Left renal cortex interstitium (tissue), 4 donors: ENCODE data around the gene CLMN. TPM values are rescaled to one million over a fixed set of nuclear protein-coding genes. Genes with fewer than 3 reads are reported as not detected.

Source experiments
- DNase-seq, 4 donors: peaks; one replicate each; pipeline ENCODE4 v3.0.0-alpha.2; 2013; ENCODE audit warnings: low read depth in 4 of 4, low spot score in 2 of 4, missing footprints in 1 of 4
- polyA plus RNA-seq, 4 donors: library from polyadenylated mRNA; unstranded; fragments of 120-200 nt; gene quantifications; one replicate each; pipeline ENCODE4 v1.2.1, GENCODE V29; 2013; ENCODE audit not compliant: insufficient read length in 4 of 4

CLMN gene
- polyA plus RNA-seq, 4 donors = 19.0 to 38.5 (median 27.0) TPM

DNA sequence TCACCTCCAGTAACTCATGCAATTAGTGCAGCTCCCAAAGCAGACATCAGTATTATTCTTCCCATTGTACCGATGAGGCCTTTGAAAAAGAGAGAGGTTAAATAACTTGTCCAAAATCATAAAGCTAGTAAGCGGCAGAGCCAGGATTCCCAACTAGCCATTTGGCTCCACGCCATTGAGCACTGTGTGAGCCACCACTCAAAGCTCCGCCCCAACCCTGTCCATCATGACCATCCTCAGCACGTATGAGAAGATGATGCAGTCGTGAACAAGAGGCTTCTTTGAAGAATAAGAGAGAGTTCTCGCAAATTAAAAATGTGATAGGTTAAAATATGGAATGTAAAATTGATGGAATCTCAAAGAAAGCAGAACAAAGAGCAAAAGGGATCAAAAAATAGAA lies 14.6 kb downstream of the CLMN start:
- no peak for DNase-seq

DNA sequence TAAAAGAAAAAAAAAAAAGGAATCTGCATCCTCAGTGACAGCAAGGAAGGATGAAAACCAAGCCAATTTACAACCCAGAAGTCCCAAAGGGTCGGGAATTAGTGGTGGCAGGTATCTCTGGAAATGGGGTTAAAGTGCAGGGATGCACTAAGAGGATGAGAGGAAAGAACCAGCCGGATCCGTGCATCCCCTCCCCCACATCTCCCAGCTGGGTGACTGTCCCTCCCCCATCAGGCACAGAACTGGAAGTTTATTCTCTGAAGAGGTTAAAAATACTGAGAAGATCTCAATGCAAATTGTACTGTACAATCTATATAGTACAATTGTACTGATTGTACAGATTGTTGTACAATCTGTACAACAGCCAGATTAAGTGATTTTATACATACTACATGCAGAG lies 15.4 kb downstream of the CLMN start:
- no peak for DNase-seq

DNA sequence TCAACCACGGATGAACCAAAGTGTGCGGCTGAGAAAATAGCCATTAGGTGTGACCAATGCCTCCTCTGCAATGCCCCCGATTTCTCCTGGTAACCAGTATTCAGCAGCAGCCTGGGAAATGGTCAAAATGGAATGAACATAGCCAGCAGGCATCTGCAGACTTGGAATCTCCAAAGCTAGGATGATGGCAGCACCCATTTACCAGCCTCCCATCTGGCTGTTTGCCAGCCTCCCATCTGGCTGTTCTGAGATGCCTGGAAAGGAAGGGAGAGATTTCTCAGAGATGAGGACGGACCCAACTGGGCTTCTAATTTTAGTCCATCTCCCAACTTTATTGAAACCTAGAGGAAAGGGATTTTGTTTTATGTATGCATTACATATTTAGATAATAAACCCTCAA lies 16.2 kb downstream of the CLMN start:
- no peak for DNase-seq

DNA sequence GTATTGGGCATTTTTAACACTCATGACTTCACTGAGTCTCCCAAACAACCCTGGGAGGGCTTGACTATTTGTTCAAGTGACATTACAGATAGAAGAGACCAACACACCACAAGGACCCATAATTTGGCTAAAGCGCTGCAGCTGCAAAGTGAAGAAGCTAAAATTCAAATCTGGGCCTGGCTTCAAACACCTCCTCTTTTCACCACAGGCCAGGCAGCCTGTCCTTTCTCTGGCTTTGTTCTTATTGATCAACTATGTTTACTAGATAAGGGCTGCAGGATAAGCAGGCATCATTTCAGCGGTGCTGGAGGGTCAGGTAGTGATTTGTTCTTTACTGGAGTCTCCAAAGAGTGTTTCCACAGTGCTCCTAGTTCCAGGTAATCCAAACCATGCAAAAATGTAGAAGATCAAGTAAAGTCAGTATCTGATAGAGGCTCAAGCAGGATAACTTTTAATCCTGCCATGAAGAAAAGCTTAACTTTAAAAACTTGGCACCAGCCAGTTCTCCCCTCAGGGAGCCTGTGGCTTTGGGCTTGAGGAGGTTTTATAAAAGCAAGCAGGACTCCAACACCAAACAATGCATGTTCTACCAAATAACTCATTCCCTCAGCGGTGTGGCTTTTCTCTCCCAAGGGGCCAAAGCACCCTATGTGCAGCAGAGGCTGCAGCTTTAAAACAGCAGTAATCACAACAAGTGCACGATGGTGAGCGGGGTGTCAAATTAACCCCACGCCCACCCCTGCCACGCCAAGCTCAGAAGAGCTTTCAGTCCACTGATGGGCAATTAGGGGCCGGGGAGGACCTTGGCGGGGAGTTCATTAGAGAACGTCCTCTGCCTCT lies 16.8 kb downstream of the CLMN start:
- DNase-seq = no peak

DNA sequence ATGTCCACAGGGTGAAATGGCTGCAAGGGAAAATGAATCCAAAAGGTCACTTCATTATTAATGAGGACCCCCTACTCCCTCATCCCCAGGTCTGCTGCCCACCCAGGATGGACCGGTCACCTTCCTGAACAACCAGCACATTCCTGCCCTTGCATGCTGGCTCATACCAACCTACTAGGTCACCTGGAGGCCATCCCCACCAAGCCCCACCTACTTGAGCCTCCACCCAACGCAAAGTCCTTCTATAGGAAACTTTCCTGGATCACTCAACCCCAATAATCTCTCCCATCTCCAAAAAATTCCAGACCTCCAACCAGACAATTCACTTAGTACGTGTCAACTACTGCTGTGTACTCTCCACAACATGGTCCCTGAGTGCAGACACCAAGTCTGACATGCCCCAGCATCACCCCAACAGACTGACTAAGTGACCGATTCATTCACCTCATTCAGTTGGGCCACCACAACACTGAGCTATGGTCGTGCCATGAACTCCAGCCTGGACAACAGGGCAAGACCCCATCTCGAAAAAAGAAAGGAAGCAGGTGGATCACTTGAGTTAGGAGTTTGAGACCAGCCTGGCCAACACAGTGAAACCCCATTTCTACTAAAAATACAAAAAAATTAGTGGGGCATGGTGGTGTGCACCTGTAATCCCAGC lies 18.1 kb downstream of the CLMN start:
- DNase-seq = no peak

DNA sequence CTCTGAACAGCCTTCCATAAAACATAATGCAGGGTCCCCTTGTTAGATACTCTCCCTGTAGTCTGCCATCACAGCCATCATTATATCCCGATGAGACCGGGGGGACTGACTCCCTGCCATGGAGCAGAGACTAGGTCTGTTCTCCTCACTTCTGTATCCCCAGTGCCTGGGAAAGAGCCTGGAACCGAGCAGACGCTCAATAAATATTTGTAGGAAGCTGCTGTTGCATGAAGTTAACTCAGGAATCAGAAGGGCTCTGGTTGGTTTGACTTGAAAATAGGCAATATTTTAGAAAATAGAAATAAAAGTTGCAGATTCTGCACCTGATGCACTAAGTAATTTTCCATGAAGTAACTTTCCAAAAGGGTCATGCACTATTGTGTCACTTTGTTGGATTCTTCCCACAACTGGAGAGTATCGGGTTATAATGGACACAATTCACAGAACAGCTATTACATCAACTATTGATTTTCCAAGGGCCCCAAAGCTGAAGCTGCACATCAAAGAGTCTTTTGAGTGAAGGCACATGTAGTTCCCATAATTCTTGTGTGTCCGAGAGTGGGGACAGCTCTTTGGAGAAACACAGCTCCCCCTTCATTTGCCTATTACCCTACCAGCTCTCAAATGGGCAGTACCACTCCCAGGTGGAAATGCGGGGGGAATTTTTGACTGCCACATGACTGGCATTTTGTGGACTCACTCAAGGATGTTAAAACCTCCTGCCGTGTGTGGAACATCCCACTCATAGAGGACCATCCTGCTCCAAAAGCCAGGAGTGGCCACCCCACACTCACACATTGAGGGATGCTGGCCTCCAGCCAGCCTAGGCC lies 18.8 kb downstream of the CLMN start:
- no peak for DNase-seq

DNA sequence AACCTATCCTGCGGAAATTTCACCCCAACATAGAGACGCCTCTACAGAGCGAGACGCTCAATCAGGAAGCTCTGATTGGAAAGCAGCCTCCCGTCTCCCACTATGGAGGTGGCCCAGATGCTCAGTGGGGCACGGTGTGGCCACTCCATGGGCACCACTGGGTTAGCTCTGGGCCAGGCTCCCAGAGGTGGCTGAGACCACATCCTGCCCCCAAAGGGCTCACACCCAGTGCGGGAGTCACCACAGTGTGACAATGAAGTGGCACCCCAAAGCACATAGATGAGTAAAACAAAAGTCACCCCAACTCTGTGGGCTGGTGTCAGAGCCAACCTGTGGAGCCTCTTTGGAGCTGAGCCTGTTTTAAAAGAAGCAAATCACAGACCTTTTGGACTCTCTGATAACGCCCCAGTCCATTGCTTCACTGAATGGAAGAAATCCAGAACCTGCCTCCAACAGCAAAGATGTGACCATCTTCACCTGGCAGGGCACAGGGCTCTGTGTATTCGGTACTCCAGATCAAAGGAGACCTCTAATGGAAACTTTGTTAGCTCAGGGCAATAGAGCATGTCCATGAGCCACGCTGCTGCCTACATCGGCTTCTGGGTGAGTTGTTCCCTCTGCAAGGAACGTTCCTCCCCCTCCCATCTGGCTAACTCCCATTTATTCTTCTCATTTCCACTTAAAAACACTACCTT lies 19.6 kb downstream of the CLMN start:
- DNase-seq = no peak

DNA sequence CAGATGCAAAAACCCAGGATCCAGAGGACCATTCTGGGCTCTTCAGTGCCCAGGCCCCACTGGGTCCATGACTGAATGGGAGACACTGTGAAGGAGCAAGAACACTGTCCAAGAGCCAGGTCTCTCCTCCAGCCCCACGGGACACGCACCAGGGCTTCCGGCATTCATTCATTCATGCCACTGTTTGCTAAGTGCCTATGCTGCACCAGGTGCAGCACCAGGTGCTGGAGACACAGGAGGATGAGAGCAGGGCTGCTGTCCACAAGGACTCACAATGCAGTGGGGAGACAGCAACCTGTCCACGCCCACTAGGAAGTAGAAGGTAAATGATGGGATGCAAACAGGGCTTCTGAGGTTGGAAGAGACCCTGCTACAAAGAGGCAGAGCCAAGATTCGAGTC lies 20.4 kb downstream of the CLMN start:
- no peak for DNase-seq

DNA sequence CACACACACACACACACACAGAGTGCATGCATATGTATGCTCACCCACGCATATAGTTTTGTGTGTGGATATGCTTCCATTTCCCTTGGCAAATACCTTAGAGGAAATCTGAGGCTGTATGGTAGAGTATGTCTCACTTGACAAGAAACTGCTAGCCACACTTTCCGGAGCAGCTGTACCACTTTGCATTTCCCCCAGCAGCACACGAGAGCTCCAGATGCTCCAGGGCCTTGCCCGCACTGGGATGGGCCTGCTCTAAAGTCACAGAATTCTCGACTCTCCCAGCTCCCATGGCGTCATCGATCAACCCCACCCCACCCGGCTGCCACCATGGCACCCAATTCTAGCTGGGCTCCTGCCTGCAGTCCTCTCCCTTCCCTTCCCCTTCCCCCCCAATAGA lies 21.9 kb downstream of the CLMN start:
- DNase-seq = no peak

DNA sequence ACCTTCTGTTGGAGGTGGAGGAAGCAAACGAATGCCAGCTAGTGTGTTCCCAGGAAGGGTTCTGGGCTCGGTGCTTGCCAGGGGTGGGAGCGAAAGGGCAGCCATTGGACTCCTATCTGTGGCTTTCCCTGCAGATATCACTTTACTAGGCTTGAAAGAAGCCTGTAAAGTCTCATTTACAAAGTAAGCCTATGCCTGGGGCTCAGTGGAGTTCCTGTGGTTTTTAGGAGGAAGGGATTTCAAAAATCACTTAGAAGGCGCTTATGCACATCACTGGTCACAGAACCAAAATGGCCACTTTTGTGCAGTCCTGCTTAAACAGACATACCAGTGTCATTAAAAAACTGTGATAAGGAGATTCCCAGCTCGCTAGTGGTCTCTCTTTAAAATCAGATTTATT lies 22.7 kb downstream of the CLMN start:
- no peak for DNase-seq

DNA sequence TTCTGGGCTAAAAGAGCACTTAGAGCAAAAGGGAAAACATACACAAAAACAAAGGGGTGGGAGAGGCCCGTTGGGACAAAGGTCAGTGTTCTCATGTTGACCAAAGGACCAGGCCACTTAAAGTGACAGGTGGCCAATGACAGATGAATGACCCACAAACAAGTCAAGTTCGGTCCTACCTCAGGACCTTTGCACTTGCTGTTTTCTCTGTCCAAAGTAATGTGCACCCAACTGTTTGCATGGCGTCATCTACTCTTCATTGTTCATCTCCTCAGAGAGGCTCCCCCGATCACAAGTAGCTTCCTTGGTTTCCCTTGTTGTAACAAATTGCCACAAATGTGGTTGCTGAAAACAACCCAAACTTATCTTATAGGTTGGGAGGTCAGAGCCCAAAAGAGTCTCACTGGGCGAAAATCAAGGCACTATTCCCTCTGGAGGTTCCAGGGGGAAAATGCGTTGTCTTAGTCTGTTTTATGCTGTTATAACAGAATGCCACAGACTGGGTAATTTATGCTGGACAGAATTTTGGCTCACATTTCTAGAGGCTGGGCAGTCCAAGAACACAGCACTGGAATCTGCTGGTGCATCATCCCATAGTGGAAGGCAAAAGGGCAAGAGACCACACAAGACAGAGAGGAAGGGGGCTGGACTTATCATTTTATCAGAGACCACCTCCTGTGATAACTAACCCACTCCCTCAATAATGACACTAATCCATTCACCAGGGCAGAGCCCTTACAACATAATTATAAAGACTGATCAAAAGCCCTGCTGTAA lies 23.9 kb downstream of the CLMN start:
- DNase-seq = no peak

DNA sequence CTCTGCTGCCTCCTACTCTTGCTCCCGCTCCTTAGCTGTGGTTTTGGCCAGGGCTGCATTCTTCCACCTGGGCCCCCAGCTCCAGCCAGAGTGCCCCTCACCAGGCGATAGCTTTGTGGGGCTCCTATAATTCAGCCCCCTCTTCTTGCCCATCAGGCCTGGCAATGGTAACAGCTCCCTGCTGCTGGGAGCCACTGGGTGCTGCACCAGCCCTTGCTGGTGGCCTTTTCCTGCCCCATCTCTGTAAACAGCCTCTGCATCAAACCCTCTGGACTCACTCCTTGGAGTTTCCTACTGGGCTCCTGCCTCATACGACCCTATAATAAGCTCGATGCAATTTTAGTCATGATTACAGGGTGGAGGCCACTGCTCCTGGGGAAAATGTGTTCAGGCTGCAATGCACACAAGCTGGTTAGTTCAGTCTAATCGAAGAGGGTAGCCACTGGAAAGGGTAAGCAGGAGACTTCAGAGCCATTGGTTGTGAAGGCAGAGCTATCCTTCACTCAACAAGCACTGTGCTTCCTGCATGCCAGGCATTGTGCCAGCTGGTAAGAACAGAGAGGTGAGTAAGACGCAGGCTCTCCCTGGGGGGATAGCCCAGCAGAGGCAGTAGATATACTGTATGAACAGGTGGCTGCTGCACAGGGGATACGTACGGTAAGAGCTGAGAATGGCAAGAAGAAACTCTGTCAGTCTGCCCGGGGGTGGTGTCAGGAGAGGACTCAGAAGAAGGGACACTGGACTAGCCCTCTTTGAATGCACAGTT lies 24.7 kb downstream of the CLMN start:
- no peak for DNase-seq

DNA sequence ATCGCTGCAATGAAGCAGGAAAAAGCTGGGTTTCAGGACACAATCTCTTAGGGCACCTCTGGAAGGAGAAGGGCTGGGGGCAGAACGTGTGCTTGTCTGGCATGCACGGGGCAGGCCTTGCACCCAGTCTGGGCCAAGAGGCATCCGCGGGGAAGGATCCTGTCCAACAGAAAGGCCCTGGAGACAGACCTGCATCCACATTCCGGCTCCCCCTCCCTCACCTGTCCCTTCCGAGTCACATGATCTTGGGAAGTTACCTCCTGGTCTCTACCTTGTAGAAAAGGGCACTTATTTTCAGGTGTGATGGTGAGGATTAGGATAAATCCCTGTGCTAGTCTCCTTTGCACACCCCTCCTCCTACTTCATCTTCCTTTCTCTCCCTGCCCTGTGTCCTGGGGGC lies 25.4 kb downstream of the CLMN start:
- DNase-seq = no peak

DNA sequence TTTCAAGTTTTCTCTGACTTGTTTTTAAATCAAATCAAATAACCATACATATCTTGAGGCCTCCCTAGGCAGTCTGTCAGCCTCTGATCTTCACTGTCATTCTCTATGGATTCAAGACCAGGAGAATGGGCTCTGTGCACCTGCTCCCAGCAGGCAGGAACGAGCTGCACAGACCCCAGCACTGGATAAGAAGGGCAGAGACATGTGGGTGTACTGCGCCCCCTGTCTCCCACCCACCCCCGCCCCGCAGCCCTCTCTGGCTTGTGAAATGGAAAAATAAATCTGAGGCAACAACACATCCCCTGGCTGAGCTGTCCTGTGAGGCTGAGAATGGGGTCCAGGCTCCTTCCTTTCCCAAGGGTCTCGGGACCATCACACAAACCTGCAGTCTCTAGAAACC lies 26.3 kb downstream of the CLMN start:
- DNase-seq = no peak

DNA sequence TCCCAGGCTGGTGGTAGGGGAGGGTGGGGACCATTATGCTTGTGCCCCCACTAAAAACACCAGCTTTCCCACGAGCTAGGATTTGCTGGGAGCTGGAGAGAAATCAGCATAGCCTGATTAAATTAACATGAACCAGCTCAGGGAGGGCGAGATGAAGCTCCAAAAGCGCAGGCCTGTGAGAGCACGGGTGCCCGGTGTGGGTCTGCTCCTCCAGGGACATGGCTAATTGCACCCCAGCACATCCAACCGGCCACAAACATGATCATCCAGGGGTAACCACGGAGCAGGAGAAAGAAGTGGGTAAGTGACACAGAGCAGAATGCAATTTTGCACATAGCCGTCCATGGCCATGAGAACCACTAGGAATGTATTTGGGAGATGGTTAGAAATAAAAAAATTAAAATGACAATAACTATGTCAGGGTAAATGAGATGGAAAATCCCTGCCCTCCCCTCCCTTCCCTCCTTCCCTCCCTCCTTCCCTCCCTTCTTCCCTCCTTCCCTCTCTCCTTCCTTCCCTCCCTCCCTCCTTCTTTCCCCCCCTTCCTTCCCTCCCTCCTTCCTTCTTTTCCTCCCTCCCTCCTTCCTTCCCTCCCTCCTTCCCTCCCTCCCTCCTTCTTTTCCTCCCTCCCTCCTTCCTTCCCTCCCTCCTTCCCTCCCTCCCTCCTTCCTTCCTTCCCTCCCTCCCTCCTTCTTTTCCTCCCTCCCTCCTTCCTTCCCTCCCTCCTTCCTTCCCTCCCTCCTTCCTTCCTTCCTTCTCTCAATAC lies 26.9 kb downstream of the CLMN start:
- no peak for DNase-seq

DNA sequence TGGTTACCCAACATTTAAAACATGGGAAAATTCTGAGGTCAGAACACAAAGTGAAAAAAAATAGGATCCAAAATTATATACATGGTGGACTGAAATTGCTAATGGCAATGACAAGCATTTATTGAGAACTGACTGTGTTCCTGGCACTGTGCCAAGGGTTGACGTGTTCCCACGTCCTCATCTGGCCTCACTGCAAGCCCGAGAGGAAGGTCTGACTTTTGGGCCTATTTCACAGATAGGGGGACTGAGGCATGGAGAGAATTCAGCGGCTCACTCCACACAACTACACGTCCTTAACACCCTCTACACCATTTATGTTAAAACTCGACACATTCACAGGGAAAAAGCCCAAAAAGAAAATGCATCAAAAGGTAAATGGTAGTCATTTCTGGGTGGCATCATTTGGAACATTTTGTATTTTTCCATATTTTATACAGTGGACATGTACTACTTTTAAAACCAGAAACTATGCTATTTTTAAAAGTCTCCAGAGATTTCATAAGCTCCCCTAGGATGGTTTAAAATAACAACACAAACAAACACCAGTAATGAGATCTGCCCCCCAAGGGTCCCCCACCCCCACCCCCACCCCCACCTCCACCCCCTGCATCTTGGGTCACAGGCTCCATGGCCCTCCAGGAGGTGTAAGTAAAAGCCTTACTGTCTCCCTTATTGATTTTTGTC lies 27.7 kb downstream of the CLMN start:
- DNase-seq = no peak

DNA sequence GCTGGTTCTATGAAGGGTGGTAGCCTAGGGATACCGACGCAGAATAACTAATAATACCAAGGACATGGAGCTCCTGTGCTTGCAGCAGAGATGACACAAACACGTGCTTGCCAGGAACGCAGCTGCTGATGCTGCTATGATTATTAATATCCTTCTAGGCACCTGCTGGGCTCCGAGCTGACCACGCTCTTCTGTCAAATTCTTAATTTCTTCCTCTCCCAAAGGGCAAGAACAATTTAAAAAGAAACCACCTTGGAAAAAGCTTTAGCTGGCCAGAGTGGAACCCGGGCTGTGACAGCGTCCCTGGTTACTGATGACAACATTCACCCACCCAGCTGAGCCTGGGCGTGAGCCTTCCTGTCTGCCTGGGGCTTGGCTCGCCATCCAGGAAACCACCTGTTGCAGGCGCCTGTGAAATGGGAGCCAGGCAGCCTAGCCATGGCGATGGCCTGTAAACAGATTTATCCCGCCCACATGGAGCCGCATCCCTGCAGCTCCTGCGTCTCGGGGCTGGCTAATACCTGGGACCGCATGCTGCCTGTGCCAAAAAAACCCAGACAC lies 28.8 kb downstream of the CLMN start:
- DNase-seq = no peak

DNA sequence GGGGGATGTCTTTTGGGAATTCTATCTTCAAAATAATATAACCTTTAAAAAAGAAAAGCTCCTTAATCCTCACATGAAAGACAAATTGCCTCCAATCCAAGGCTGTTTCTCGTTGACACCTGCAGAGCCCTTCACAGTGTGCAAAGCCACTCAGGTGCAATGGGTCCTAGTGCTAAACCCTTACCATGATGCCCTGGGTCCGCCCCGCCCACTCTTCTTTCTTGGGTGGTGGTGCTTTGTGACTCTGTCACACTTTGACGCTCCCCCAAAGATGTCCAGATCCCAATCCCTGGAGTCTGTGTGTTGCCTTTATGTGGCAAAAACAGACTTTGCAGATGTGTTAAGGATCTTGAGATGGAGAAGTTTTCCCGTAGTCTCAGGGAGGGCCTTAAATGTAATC lies 29.7 kb downstream of the CLMN start:
- DNase-seq = no peak
